Glutamatergic neuron (in vitro differentiated cells): ENCODE results near the gene UBE2E3. TPM values are rescaled to one million over a fixed set of nuclear protein-coding genes. Genes with fewer than 3 reads are reported as not detected.

Experiments
- DNase-seq: peaks from one replicate; pipeline ENCODE4 v3.0.0; 2022
- H3K27ac Mint-ChIP-seq: one replicate; pipeline ENCODE4 v1.8.0; 2020; ENCODE audit warnings: mild to moderate bottlenecking, mixed read lengths, inconsistent platforms; ENCODE audit not compliant: unreplicated experiment
- H3K27me3 Mint-ChIP-seq: one replicate; pipeline ENCODE4 v1.8.0; 2020; ENCODE audit warnings: mild to moderate bottlenecking, moderate library complexity, mixed read lengths, inconsistent platforms; ENCODE audit not compliant: unreplicated experiment
- H3K36me3 Mint-ChIP-seq: one replicate; pipeline ENCODE4 v1.8.0; 2020; ENCODE audit warnings: mild to moderate bottlenecking, mixed read lengths, inconsistent platforms; ENCODE audit not compliant: unreplicated experiment
- H3K4me1 Mint-ChIP-seq: one replicate; pipeline ENCODE4 v1.8.0; 2020; ENCODE audit warnings: mild to moderate bottlenecking, low read depth, mixed read lengths, inconsistent platforms; ENCODE audit not compliant: unreplicated experiment
- H3K4me3 Mint-ChIP-seq: one replicate; pipeline ENCODE4 v1.8.0; 2020; ENCODE audit warnings: mild to moderate bottlenecking, mixed read lengths, inconsistent platforms; ENCODE audit not compliant: unreplicated experiment
- H3K9me3 Mint-ChIP-seq: one replicate; pipeline ENCODE4 v1.8.0; 2020; ENCODE audit warnings: mild to moderate bottlenecking, moderate library complexity, mixed read lengths, inconsistent platforms; ENCODE audit not compliant: unreplicated experiment
- CTCF ChIP-seq: fragments of 200-600 bp; sonication (generic); IDR thresholded peaks from one replicate; pipeline ENCODE4 v1.5.0; 2021; ENCODE audit not compliant: partially characterized antibody, unreplicated experiment
- total RNA-seq: library from RNA; stranded (reverse); fragmentation: NEBNext Ultra II Directional; extraction: Animal tissue kit (Norgen Biotek cat#: 25700); gene quantifications from one replicate; pipeline ENCODE4 v1.2.1, GENCODE V29; 2021; ENCODE audit not compliant: unreplicated experiment

The UBE2E3 gene
- total RNA-seq, 1 donor from 2014 or later, result 294 TPM

- H3K9me3 Mint-ChIP-seq, result no peaks in the 10 kb centered on the region
- H3K36me3 Mint-ChIP-seq, result no peaks in the 10 kb centered on the region
- H3K4me3 Mint-ChIP-seq, result no peak overlapping the region
- H3K4me1 Mint-ChIP-seq, result peaks cover 3% of the 10 kb centered on the region
- H3K27me3 Mint-ChIP-seq, result no peaks in the 10 kb centered on the region
- DNase-seq, result no peak
- no peak for TF ChIP-seq CTCF
- H3K27ac Mint-ChIP-seq, result no peak overlapping the region
Observed at GRCh38 chr2:181041661-181042060, 61.3 kb downstream of the UBE2E3 start.

DNA sequence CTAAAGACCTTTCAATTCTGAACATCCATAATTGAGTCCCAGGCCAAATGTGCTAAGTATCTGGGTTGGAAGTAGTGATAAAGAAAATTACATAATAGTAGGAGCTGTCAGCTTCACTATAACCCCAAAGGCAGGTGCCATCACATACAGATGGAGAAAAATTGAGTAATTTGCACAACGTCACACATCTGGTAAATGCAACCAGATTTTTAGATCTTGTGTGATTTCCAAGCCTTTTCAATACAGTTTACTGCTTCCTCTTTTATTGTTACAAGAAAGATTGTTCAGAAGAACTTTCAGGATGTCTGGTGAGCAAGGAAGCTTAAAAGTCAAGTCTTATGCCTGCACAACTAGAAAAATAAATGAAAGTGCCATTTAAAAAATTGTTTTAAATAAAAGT, 62.3 kb downstream of the UBE2E3 start:
- H3K36me3 Mint-ChIP-seq, result no peaks in the 10 kb centered on the region
- TF ChIP-seq CTCF, result no peak

DNA sequence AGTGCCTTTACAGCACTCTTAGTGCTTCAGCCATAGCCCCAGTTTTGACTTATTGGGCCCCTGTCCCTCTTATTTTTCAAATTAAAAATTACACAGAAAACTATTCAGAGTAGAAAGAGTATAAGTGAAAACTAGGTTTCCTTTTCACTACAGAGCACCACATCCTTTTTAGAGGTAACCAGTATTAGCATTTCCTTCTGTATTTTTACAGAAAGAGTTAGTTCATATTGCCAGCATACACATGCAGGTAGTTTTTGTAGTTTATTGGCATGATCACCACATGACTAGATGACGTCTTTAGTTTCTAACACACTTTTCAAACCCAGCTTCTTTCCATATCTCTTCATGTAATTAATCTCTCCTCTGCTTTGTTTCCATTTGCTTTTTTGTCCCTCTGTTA, 66.4 kb downstream of the UBE2E3 start:
- no peak for TF ChIP-seq CTCF
- Mint-ChIP-seq H3K27ac (no peak overlapping the region), H3K9me3 (no peaks in the 10 kb centered on the region), H3K4me3 (no peak overlapping the region), H3K4me1 (peaks cover 5% of the 10 kb centered on the region), H3K36me3 (no peaks in the 10 kb centered on the region), H3K27me3 (no peaks in the 10 kb centered on the region)
- no peak for DNase-seq

More for the DNA sequence above, 62.3 kb downstream of the UBE2E3 start:
- H3K27me3 Mint-ChIP-seq, result no peaks in the 10 kb centered on the region
- H3K9me3 Mint-ChIP-seq, result no peaks in the 10 kb centered on the region
- no peak for DNase-seq
- H3K4me3 Mint-ChIP-seq, result no peak overlapping the region
- peaks cover 3% of the 10 kb centered on the region for H3K4me1 Mint-ChIP-seq
- H3K27ac Mint-ChIP-seq, result no peak overlapping the region

DNA sequence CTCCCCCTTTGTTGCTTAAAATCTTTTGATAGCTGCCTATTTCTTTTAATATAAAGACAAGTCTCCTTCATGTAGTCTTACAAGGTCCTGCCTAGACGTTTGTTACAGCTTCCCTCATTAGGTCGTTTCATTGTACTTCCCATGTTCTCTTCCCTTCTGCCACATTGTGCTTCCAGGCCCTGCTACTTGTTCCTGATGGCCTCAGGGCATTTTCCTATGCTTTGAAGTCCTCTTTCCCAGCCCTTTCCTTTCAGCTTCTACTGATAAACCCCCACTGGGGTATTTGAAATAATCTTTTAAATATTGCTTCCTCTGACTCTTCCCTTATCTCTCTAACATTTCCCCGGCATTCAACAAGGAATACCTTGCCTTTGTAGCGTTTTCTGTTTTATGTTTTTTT, 67.4 kb downstream of the UBE2E3 start:
- Mint-ChIP-seq H3K36me3 (no peaks in the 10 kb centered on the region), H3K9me3 (no peaks in the 10 kb centered on the region), H3K27ac (no peak overlapping the region), H3K4me3 (no peak overlapping the region), H3K27me3 (no peaks in the 10 kb centered on the region), H3K4me1 (peaks cover 11% of the 10 kb centered on the region)
- no peak for TF ChIP-seq CTCF
- DNase-seq, result no peak

DNA sequence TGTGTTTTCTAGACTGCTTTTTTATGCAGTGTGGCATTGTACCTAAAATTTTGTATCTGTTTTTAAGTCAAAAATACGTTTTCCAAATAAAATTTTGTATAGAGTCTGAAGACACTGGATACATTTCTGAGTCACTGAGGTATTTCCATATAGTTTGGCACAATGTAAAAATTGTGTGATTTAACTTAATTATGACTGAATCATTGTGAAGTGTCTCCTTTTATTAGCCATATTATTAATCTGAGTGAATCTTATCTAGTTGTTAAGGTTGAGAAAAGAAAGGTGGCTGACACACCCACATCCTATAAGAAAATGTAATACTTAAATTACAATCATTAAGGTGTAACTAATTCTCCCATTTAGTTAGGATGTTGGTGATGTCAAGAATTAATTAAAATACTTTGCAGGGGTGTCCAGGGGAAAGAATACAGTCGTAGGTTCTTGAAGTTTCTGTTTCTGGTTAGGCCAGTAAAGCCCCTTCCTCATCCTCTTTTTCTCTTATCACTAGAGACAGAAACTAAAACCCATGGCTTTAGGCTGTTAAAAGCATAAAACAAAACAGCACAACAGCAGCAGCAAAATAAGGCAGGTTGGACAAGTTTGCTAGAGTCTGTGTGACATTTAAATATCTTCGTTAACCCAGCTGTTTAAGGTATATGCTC, 71.6 kb downstream of the UBE2E3 start:
- H3K4me3 Mint-ChIP-seq, result no peak overlapping the region
- no peak for TF ChIP-seq CTCF
- H3K27me3 Mint-ChIP-seq, result no peaks in the 10 kb centered on the region
- no peaks in the 10 kb centered on the region for H3K9me3 Mint-ChIP-seq
- no peaks in the 10 kb centered on the region for H3K36me3 Mint-ChIP-seq
- no peak for DNase-seq
- no peak overlapping the region for H3K27ac Mint-ChIP-seq
- peaks cover 38% of the 10 kb centered on the region for H3K4me1 Mint-ChIP-seq
